ENCODE results near the gene DNAJB6.

Gene DNAJB6

DNA sequence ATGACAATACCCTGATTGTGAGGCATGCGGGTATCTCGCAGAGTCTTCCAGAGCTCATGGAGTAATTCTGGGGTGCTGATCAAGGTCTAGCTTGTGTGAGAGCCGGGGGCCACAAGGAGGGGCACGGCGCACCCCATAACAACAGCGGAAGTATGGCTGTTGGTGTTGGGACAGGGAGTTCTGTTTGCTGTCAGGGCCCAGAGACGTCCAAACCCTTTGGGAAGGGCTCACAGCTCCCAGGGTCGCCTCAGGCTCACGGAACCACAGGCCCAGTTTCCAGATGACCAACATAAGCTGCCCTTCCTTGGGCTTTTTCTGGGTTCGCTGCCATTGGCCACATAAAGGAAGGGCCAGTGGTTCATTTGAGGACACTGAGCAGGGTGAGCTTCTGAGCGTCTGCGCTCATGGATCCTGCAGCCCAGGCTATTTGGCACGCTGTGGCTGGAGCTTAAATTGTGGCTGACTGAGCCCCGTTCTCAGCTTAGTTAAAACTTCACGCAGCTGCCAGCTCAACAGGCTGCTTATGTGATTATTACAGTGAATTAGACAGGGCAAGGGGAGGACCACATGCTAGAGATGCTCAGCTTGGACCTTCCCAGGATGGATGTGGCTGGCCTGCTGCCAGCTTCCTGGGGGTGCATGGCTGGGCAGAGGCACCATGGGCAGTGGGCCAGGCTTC, 92.3 kb downstream of the DNAJB6 start:
- DNase-seq (ENCODE audit: low spot score) = no peak

DNA sequence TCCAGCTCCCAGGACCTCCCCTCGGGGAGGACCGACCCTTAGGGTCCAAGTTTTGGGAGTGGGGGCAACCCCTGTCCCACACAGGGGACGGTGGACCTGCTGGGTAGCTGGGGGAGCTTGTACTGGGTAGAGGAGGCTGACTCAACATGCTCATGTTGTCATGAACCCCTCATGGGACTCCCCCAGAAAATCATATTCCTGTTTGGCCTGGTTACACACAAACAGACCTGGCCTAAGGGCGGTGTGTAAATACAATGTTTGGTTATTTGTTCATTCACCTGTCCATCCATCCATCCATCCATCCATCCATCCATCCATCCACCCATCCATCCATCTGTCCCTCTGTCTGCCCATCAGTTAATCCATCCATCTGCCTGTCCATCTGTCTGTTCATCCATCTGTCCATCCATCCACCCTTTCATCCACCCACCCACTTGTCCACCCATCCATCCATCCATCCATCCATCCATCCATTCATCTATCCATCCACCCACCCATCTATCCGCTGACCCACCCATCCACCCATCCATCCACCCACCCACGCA, 92.9 kb downstream of the DNAJB6 start:
- no peak for DNase-seq (ENCODE audit: low spot score)

DNA sequence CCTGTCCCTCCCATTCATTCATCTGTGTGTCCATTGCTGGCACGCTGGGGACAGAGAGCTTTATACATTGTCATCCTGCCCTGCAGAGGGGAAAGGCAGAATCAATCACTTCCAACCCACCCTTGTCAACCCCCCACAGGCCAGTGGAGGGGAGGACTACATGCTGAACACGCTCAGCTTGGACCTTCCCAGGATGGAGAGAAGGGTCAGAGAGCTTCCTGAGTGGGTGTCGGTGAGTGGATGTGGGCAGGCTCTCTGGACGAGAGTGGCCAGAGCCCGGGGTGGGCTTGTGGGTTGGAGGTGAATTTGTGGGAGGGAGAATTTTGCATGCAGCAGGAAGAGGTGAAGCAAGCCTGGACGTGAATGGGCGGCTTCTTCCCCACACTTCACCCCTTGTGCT, 93.9 kb downstream of the DNAJB6 start:
- DNase-seq (ENCODE audit: low spot score) = no peak

DNA sequence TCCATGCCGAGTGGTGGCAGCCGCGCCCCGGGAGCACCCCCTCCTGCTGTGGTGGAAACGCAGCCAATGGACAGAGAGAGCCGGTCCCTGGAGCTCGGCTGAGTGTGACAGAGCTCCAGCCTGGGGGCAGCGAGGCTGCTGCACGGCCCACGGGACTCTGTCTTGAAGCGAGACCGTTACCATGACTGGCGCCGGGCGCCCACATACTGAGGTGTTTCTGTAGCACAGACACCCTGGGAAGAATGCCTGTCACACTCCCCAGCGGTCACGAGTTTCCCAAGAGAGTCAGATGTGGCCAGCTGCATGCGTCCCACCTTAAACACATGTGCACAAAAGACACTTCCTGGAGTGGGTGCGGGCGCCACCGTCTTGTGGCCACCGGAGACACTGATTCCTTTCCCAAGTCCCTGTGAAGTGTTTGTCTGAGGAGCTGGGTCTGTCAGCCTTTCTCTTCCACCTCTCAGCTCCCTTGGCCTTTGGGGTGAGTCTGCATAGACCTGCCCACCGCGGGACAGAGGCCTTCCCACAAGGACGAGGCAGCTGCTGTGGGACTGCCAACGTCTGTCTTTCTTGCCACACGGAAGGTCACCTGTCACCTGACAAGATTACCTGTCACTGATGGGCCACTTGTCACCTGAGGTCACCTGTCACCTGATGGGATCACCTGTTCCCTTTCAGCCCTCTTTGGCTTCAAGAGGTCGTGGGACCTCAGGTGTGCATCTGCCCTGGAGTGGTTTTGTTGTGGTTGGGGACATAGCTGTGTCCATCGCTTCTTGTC, 94.6 kb downstream of the DNAJB6 start:
- DNase-seq (ENCODE audit: low spot score) = no peak

DNA sequence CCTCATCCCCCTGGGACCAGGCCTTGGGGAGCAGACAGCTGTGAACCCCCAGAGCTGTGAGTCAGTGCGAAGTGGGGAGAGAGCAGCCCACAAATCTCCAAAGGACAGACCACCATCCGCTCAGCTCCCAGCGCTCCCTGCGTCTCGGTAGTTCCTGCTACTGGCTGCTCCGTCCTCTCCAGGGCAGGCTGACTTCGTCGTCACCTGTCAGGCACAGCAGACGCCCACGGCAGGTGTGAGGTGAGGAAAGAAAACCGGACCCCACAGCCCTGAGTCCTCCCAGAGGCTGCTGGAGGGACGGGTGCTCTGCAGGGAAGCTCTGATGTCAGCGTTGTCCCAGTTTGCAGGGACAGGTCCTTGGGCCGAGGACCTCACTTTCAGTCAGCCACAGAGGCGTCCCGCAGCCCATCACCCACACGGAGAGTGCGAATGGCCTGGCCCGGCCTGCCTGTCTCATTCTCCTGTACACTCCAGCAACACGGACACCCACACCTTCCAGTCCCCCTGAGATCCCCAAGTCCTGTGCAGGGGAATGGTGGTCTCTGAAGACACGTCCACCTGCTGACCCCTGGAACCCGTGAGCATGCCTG, 95.2 kb downstream of the DNAJB6 start:
- DNase-seq (ENCODE audit: low spot score) = no peak

DNA sequence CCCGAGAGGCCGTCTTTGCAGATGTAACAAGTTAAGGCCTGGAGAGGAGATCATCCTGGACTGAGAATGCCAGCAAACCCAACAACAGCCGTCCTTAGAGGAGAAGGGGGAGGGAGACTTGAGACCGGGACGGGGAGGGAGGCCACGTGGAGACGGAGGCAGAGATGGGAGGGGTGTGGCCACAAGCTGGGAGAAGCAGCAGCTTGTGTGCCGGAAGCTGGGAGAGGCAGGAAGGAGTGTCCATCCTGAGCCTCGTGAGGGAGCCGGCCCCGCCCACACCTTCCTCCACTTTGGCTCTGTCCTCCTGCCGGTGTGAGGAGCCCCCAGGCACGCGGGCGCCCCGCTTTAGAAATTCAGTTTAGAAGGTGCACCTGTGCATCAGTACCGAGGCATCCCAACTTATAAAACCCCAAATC, 95.7 kb downstream of the DNAJB6 start:
- peak; percentile 88 for DNase-seq (ENCODE audit: low spot score)

DNA sequence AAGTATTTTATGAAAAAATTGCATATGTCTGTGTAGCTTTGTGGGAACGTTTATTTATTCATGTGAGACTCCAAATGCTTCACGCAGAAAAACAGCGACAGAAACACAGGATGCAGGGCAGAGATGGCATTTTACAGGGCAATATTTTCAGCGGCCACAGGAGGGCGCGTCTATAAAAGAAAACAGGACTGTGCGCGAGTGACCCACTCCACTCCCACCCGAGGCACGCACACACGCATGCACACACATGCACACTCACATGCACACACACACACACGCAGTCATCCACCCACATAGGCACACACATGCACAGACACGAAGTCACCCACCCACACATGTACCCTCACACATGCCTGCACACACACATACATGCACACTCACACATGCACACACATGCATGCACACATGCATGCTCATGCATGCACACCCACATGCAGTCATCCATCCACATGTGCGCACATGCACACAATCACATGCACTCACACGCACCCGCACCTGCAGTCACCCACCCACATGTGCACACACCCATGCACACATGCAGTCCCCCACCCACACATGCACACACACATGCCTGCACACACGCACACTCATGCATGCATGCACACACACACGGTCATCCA, 96.3 kb downstream of the DNAJB6 start:
- peak; percentile 77 for DNase-seq (ENCODE audit: low spot score)

DNA sequence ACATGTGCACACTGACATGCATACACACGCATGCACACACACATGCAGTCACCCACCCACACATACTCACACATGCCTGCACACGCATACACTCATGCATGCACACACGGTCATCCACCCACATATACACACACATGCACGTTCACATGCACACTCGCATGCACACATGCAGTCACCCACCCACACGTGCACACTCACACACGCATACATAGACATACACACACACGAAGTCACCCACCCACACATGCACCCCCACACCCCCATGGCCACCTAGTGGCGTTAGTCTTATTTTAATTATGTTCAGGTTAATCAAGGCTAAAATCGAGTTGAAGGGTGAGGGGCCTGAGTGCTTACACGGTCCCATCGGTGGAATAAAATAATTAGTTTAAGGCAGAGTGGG, 96.8 kb downstream of the DNAJB6 start:
- DNase-seq (ENCODE audit: low spot score) = no peak

DNA sequence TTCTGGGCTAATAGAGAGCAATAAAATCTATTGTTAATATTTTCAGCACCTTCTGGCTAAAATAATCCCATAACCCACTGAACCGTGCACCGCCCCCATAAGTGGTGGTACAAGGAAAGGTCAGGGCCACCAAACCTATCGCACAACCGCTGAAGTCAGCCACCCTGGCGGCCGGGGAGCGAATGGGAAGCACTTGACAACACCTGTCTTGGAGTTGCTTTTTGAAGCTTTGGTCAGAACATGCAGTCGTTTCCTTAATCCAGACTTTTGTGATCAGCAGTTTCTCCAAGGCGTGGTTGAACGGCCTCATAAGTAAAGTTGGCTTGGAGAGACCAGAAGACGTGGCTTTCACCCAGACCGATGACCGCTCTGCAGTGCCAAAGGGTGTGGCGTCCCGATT, 97.4 kb downstream of the DNAJB6 start:
- no peak for DNase-seq (ENCODE audit: low spot score)

DNA sequence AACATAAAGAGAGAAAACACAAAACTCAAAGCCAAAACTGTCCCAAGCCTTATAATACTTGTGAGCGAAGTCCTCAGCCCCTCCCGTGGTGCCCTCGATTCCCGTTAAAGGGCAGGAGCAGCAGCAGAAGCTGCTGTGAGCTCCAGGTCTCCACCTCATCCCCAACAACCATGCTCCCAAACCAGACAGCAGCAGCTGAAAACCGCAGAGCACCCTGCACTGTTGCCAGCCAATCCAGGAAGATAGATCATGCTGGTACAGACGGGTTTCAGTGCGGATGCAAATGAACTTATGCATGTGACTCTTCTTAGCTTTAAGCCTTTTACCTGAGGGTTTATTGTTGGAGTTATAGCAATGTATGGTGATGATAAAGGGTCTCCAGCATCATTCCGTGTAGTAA, 97.9 kb downstream of the DNAJB6 start:
- no peak for DNase-seq (ENCODE audit: low spot score)

DNA sequence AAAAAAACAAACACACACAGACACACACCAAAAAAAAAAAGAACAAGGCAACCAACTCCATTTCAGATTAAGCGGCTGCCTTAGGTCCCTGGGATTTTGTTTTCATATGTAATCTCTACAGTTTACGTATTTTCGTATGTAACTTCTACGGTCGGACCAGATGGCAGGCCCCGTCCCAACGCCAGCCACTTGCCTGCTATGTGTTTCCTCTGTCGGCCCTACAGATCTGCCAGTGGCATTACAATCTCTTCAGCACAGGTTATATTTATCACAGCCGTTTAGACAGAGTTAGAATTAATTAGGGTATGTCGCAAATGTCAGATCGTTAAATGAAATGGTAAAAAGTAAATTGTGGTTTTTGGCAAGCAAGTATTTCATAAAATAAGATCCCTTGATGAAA, 99.3 kb downstream of the DNAJB6 start:
- no peak for DNase-seq (ENCODE audit: low spot score)

DNA sequence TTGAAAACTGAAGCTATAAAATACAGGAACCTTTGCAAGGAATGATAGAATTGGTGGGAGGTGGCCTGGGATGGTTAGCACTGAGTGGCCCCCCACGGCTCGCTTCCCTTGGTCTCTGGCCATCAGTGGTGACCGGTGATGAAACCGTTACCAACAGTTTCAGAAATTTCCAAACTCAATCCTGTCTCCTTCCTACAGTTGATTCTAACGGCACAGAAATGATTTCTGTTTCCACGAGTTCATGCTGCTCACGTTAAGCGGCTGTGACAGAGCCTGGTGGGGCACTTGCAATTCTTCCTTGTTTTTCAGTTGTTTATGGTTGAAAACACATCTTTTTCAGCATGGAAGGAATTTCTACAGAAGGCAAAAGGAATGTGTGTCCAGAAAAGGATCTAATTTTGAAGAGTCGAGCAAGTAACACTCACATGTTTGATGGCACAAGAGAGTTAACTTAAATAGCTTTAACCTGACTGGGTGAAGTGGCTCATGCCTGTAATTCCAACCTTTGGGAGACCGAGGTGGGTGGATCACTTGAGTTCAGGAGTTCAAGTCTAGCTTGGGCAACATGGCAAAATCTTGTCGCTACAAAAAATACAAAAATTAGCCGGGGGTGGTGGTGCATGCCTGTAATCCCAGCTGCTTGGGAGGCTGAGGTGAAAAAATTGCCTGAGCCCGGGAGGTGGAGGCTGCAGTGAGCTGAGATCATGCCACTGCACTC, 100.1 kb downstream of the DNAJB6 start:
- no peak for DNase-seq (ENCODE audit: low spot score)

DNA sequence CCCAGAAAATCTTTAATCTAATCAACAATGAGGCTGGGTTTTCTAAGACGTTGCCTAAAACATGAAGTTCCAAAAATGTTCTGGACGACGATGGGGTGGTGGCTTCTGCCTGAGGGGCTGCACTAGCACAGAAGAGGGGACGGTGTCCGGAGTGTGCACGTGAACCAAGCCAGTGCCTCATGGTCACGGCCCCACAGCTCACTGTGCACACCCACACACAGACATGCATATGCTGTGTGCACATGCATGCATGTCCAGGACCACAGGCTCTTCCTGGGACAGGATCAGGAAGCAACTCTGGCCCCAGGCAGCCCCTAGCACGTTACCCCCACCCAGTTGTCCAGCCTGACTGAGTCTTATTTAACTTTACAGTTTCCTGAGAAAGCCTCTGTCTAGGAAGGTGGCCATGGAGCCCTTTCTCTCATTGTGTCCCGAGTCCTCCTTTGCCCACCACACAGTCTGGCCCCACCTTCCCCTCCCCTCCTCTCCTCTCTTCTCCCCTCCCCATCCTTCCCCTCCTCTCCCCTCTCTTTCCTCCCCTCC, 100.8 kb downstream of the DNAJB6 start:
- no peak for DNase-seq (ENCODE audit: low spot score)

DNA sequence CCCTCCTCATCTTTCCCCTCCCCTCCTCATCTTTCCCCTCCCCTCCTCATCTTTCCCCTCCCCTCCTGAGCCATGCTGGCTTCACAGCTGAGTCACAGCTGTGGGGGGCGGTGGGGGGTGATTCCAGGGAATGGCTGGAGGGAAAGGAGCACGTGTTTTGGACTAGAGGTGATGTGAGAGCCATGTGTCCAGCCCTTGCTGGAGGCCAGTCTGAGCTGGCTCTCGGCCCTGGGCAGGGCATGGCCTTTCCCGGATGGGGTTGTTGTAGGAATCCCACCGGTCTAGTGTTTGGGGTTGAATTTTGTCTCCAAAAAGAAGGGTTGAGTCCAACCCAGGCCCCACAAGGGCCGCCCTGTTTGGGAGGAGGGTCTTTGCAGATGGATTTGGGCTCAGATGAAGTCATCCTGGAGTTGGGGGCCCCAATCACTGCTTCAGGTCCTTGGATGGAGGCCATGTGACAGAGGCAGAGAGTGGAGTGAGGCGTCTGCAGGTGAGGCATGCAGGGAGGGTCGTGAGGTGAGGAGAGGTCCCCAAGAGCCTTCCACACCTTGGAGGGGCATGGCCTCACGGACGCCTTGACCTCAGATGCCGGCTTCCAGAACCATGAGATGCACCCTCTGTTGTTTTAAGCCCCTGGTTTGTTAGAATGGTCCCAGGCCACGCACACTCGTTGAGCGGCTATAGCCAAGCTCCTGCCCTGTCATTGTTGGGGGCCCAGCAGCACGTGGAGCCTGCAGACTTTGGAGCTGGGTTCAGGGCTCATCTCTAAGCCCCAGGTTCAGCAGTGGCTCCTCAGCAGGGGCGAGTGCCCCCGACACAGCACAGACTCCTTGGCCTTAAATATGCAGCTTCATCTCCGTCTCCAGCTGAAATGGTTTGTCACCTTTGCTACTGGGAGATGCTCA, 101.6 kb downstream of the DNAJB6 start:
- DNase-seq (ENCODE audit: low spot score) = no peak

DNA sequence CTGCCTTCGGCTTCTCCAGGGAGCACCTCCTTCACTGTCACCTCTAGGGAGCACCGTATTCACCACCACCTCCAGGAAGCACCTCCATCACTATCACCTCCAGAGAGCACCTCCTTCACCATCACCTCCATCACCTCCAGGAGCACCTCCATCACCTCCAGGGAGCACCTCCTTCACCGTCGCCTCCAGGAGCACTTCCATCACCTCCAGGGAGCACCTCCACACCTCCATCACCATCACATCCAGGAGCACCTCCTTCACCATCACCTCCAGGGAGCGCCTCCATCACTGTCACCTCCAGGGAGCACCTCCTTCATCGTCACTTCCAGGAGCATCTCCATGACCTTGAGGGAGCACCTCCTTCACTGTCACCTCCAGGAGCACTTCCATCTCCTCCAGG, 102.3 kb downstream of the DNAJB6 start:
- no peak for DNase-seq (ENCODE audit: low spot score)

DNA sequence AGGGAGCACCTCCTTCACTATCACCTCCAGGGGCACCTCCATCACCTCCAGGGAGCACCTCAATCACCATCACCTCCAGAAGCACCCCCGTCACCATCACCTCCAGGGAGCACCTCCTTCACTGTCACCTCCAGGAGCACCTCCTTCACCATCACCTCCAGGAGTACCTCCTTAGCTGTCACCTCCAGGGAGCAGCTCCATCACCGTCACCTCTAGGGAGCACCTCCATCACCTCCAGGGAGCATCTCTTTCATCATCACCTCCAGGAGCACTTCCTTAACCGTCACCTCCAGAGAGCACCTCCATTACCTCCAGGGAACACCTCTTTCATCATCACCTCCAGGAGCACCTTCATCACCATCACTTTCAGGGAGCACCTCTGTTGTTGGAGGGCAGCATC, 103.0 kb downstream of the DNAJB6 start:
- no peak for DNase-seq (ENCODE audit: low spot score)

DNA sequence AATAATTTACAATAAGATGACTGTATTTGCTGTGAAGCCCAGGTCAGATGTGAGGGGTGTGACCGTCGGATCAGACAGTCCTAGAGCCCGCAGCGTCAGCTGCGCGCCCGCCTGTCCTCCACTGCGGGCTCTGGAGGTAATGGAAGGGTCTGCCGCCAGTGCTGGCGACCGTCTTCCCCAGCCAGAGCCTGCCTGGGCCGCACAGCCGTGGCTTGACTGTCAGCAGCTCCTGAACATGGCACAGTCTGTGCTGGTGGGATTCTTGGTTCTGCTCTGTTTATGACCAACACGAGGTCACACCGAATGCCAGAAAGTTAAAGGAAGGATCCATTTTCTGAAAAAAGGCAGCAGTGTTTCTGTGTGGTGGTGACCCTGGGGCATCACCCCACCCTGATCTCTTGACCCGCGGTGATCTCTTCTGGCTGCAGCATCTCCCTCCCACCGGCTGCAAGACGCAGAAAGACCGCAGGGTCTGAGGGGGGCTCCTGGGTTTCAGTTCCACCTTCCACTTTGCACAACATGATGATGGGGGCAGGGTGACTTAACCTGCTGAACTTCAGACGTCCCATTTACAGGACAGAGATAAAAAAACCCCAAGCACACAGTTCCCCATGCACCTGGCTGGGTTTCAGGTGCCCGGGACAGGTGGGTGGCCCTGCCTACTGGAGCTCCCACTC, 103.7 kb downstream of the DNAJB6 start:
- DNase-seq (ENCODE audit: low spot score) = no peak

DNA sequence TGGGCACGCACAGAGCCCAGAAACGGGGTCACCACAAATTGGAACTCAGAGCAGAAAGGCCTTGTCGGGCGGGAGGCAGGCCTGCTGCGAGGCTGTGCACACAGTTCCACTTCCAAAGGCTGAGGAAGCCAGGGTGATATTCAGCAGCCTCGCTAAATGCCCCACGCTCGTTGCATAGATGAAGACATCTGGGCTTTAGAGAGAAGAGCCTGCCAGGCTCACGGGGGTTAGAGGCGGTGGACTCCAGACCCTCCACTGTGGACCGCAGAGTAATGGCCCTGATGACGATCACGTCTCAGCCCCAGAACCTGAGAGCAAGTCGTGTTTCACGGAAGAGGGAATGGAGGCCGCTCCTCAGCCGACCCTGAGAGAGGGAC, 104.2 kb downstream of the DNAJB6 start:
- DNase-seq (ENCODE audit: low spot score) = no peak

DNA sequence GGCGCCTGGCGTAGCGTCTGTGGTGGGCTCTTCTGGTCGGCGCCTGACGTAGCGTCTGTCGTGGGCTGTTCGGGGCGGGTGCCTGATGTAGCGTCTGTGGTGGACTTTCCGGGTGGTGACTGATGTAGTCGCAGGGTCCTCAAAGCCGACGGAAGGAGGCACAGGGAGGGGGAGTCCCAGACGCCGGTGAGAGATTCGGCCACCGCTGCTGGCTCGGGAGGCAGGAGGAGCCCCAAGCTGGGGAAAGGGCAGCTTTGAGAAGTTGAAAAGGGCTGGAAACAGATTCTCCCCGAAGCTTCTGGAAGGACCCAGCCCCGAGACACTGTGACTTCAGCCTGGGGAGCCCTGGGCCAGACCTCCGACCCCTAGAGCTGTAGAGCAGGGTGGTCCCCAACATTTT, 105.7 kb downstream of the DNAJB6 start:
- DNase-seq (ENCODE audit: low spot score) = no peak
